HG03060 (cell line): Measurements from ENCODE around the gene BMP7.

Source experiments
- ATAC-seq: cut with Tn5 transposase; IDR thresholded peaks from one replicate; pipeline ENCODE4 v1.9.1; 2021; ENCODE audit warnings: low read depth, moderate number of reproducible peaks; ENCODE audit not compliant: unreplicated experiment

BMP7 gene

GRCh38 chr20:57137676-57138075 is 128.8 kb downstream of the BMP7 start:
- no peak for ATAC-seq

- ATAC-seq: no peak
Observed at GRCh38 chr20:57136734-57137133, 129.7 kb downstream of the BMP7 start.

GRCh38 chr20:57135875-57136274 is 130.6 kb downstream of the BMP7 start:
- ATAC-seq: no peak

GRCh38 chr20:57134804-57135203 is 131.6 kb downstream of the BMP7 start:
- ATAC-seq: no peak

GRCh38 chr20:57133926-57134650 is 132.4 kb downstream of the BMP7 start:
- no peak for ATAC-seq

- no peak for ATAC-seq
Observed at GRCh38 chr20:57131601-57132391, 134.6 kb downstream of the BMP7 start.

GRCh38 chr20:57131077-57131476 is 135.4 kb downstream of the BMP7 start:
- no peak for ATAC-seq

- no peak for ATAC-seq
Observed at GRCh38 chr20:57130160-57130772, 136.2 kb downstream of the BMP7 start.

- no peak for ATAC-seq
Observed at GRCh38 chr20:57129303-57129702, 137.1 kb downstream of the BMP7 start.

- ATAC-seq: no peak
Observed at GRCh38 chr20:57128044-57128757, 138.2 kb downstream of the BMP7 start.

GRCh38 chr20:57126481-57127092 is 139.9 kb downstream of the BMP7 start:
- no peak for ATAC-seq

- no peak for ATAC-seq
Observed at GRCh38 chr20:57124800-57125517, 141.5 kb downstream of the BMP7 start.

GRCh38 chr20:57124366-57124765 is 142.1 kb downstream of the BMP7 start:
- no peak for ATAC-seq

GRCh38 chr20:57123504-57123903 is 142.9 kb downstream of the BMP7 start:
- no peak for ATAC-seq

GRCh38 chr20:57122536-57123489 is 143.6 kb downstream of the BMP7 start:
- ATAC-seq: no peak

- ATAC-seq: no peak
Observed at GRCh38 chr20:57118964-57119363, 147.5 kb downstream of the BMP7 start.
